NCI-H2171 (cell line): ENCODE results near the gene PTPRD.

ENCODE experiments used
- DNase-seq: peaks from one replicate; lab custom pipeline; 2025; lab: John Stamatoyannopoulos, UW

Gene PTPRD

GRCh38 chr9:8778356-8778755 lies 1834.4 kb downstream of the PTPRD start:
- no peak for DNase-seq

GRCh38 chr9:8772302-8772701 lies 1840.5 kb downstream of the PTPRD start:
- DNase-seq = no peak

GRCh38 chr9:8769153-8769552 lies 1843.6 kb downstream of the PTPRD start:
- DNase-seq = no peak

- DNase-seq = no peak
Observed at GRCh38 chr9:8766096-8766495, 1846.7 kb downstream of the PTPRD start.

GRCh38 chr9:8764051-8764450 lies 1848.8 kb downstream of the PTPRD start:
- no peak for DNase-seq

GRCh38 chr9:8762479-8763085 lies 1850.2 kb downstream of the PTPRD start:
- no peak for DNase-seq

GRCh38 chr9:8760000-8760767 lies 1852.6 kb downstream of the PTPRD start:
- no peak for DNase-seq

- DNase-seq = no peak
Observed at GRCh38 chr9:8757881-8758280, 1854.9 kb downstream of the PTPRD start.

GRCh38 chr9:8754751-8755150 lies 1858.1 kb downstream of the PTPRD start:
- DNase-seq = no peak

GRCh38 chr9:8751406-8751930 lies 1861.3 kb downstream of the PTPRD start:
- no peak for DNase-seq

GRCh38 chr9:8750639-8751051 lies 1862.2 kb downstream of the PTPRD start:
- no peak for DNase-seq

GRCh38 chr9:8745347-8745746 lies 1867.5 kb downstream of the PTPRD start:
- no peak for DNase-seq

GRCh38 chr9:8738945-8739344 lies 1873.9 kb downstream of the PTPRD start:
- no peak for DNase-seq

GRCh38 chr9:8736805-8737204 lies 1876.0 kb downstream of the PTPRD start:
- DNase-seq = no peak

GRCh38 chr9:8734760-8735159 lies 1878.0 kb downstream of the PTPRD start:
- no peak for DNase-seq

GRCh38 chr9:8733131-8733954 lies 1879.5 kb downstream of the PTPRD start:
- DNase-seq = peak; percentile 40

GRCh38 chr9:8732367-8733075 lies 1880.3 kb downstream of the PTPRD start:
- no peak for DNase-seq

GRCh38 chr9:8730618-8731017 lies 1882.2 kb downstream of the PTPRD start:
- DNase-seq = no peak

- DNase-seq = no peak
Observed at GRCh38 chr9:8728910-8729309, 1883.9 kb downstream of the PTPRD start.

- no peak for DNase-seq
Observed at GRCh38 chr9:8727191-8727590, 1885.6 kb downstream of the PTPRD start.

GRCh38 chr9:8726692-8727091 lies 1886.1 kb downstream of the PTPRD start:
- DNase-seq = no peak

GRCh38 chr9:8725635-8726034 lies 1887.2 kb downstream of the PTPRD start:
- DNase-seq = no peak
